HG03460 (cell line): ENCODE measurements around the gene LIAS.
"Not testable (repeated sequence)": the region's sequence is repeated elsewhere in the genome, so short reads cannot be mapped to it uniquely, and the experiment has no call there.

Experiments used
- ATAC-seq: cut with Tn5 transposase; IDR thresholded peaks from one replicate; pipeline ENCODE4 v1.9.1; 2021; ENCODE audit not compliant: unreplicated experiment

Gene LIAS

GRCh38 chr4:39458505-39459300, at the start of gene LIAS, which contains the start of gene RPL9:
Gene LIAS, plus strand, starts transcription at chr4:39459056. Its CDS starts 62 bp downstream, at chr4:39459118.
Gene RPL9, minus strand, starts transcription at chr4:39458922. Its CDS starts 483 bp downstream, at chr4:39458439.
- peak; percentile 74 for ATAC-seq

- ATAC-seq, result no peak
Measured at GRCh38 chr4:39410415-39410814, 48.4 kb upstream of the LIAS start.

- not testable (repeated sequence) for ATAC-seq
Measured at GRCh38 chr4:39411561-39411960, 47.3 kb upstream of the LIAS start.

- ATAC-seq, result no peak
Measured at GRCh38 chr4:39415678-39416283, 43.1 kb upstream of the LIAS start.

- no peak for ATAC-seq
Measured at GRCh38 chr4:39422247-39422646, 36.6 kb upstream of the LIAS start.

GRCh38 chr4:39425297-39425696, 33.6 kb upstream of the LIAS start:
- not testable (repeated sequence) for ATAC-seq

GRCh38 chr4:39426728-39427127, 32.1 kb upstream of the LIAS start:
- no peak for ATAC-seq

GRCh38 chr4:39427520-39428114, 31.2 kb upstream of the LIAS start:
- no peak for ATAC-seq

GRCh38 chr4:39429476-39430334, 29.2 kb upstream of the LIAS start:
- ATAC-seq, result no peak

GRCh38 chr4:39433878-39434492, 24.9 kb upstream of the LIAS start:
- no peak for ATAC-seq

- no peak for ATAC-seq
Measured at GRCh38 chr4:39435659-39436563, 22.9 kb upstream of the LIAS start.

- ATAC-seq, result no peak
Measured at GRCh38 chr4:39441593-39441992, 17.3 kb upstream of the LIAS start.

- no peak for ATAC-seq
Measured at GRCh38 chr4:39442998-39443397, 15.9 kb upstream of the LIAS start.

GRCh38 chr4:39446483-39446841, 12.4 kb upstream of the LIAS start:
- ATAC-seq, result no peak

GRCh38 chr4:39446842-39447573, 11.8 kb upstream of the LIAS start:
- peak; percentile 82 for ATAC-seq

GRCh38 chr4:39450618-39451017, 8.2 kb upstream of the LIAS start:
- ATAC-seq, result no peak

- ATAC-seq, result no peak
Measured at GRCh38 chr4:39451423-39452023, 7.3 kb upstream of the LIAS start.

- ATAC-seq, result no peak
Measured at GRCh38 chr4:39452153-39452859, 6.5 kb upstream of the LIAS start.
